Measurements from ENCODE around the gene FMOD.

The FMOD gene

GRCh38 chr1:203361945-203362719 is 11.2 kb upstream of the FMOD start:
- Histone ChIP-seq H3K4me3 (ENCODE audit: low read depth in 1 of 2, low read length in 1 of 2) (no peak overlapping the region), H3K4me1 (ENCODE audit: control insufficient read depth in 1 of 2, insufficient read depth in 1 of 2, low read depth in 1 of 2, low read length in 1 of 2) (peaks cover 8% of the 10 kb centered on the region in 2 experiments), H3K9me3 (no peaks in the 10 kb centered on the region), H3K27ac (no peak overlapping the region), H3K27me3 (peaks cover 27% of the 10 kb centered on the region), H3K36me3 (no peaks in the 10 kb centered on the region)
- TF ChIP-seq CTCF (IDR thresholded peaks at IDR 0.05), result no peak

GRCh38 chr1:203360547-203361185 is 9.7 kb upstream of the FMOD start:
- no peak for TF ChIP-seq CTCF (IDR thresholded peaks at IDR 0.05)
- H3K4me3 ChIP-seq (ENCODE audit: low read depth in 1 of 2, low read length in 1 of 2), result no peak overlapping the region
- H3K27ac ChIP-seq, result no peak overlapping the region
- H3K4me1 ChIP-seq (ENCODE audit: control insufficient read depth in 1 of 2, insufficient read depth in 1 of 2, low read depth in 1 of 2, low read length in 1 of 2), result peaks cover 8% of the 10 kb centered on the region in 2 experiments
- peaks cover 27% of the 10 kb centered on the region for H3K27me3 ChIP-seq
- no peaks in the 10 kb centered on the region for H3K36me3 ChIP-seq
- H3K9me3 ChIP-seq, result no peaks in the 10 kb centered on the region

- no peak for TF ChIP-seq CTCF (IDR thresholded peaks at IDR 0.05)
- H3K9me3 ChIP-seq, result no peaks in the 10 kb centered on the region
- H3K4me1 ChIP-seq (ENCODE audit: control insufficient read depth in 1 of 2, insufficient read depth in 1 of 2, low read depth in 1 of 2, low read length in 1 of 2), result peaks cover 8% of the 10 kb centered on the region in 2 experiments
- no peaks in the 10 kb centered on the region for H3K36me3 ChIP-seq
- no peak overlapping the region for H3K27ac ChIP-seq
- no peak overlapping the region for H3K4me3 ChIP-seq (ENCODE audit: low read depth in 1 of 2, low read length in 1 of 2)
- peaks cover 29% of the 10 kb centered on the region for H3K27me3 ChIP-seq
Observed at GRCh38 chr1:203359010-203359571, 8.2 kb upstream of the FMOD start.

- peaks cover 56% of the 10 kb centered on the region for H3K27me3 ChIP-seq
Observed at GRCh38 chr1:203354246-203354645, 3.3 kb upstream of the FMOD start.

GRCh38 chr1:203353486-203353885 is 2.6 kb upstream of the FMOD start:
- Histone ChIP-seq H3K27me3 (peaks cover 52% of the 10 kb centered on the region), H3K27ac (no peak overlapping the region), H3K4me1 (ENCODE audit: control insufficient read depth in 1 of 2, insufficient read depth in 1 of 2, low read depth in 1 of 2, low read length in 1 of 2) (no peaks in the 10 kb centered on the region), H3K9me3 (no peaks in the 10 kb centered on the region), H3K4me3 (ENCODE audit: low read depth in 1 of 2, low read length in 1 of 2) (no peak overlapping the region), H3K36me3 (no peaks in the 10 kb centered on the region)
- TF ChIP-seq CTCF (IDR thresholded peaks at IDR 0.05), result no peak

More at GRCh38 chr1:203354246-203354645, 3.3 kb upstream of the FMOD start:
- Histone ChIP-seq H3K27ac (no peak overlapping the region), H3K4me1 (ENCODE audit: control insufficient read depth in 1 of 2, insufficient read depth in 1 of 2, low read depth in 1 of 2, low read length in 1 of 2) (no peaks in the 10 kb centered on the region), H3K4me3 (ENCODE audit: low read depth in 1 of 2, low read length in 1 of 2) (no peak overlapping the region), H3K9me3 (no peaks in the 10 kb centered on the region), H3K36me3 (no peaks in the 10 kb centered on the region)
- no peak for TF ChIP-seq CTCF (IDR thresholded peaks at IDR 0.05)
